Lower lobe of right lung (tissue), 2 donors: Measurements from ENCODE around the gene POLR2F. TPM values are rescaled to one million over a fixed set of nuclear protein-coding genes. Genes with fewer than 3 reads are reported as not detected.
"Not testable (repeated sequence)": the region's sequence is repeated elsewhere in the genome, so short reads cannot be mapped to it uniquely, and the experiment has no call there.

ENCODE experiments used
- ATAC-seq, 2 donors: fragments of 200-7000 bp; cut with Tn5 transposase; one replicate each; pipeline ENCODE4 v1.9.1; 2020 to 2022; ENCODE audit warnings: mild to moderate bottlenecking in 2 of 2, moderate library complexity in 2 of 2
- DNase-seq: peaks from one replicate; pipeline ENCODE4 v3.0.0-alpha.2; 2020
- H3K27ac ChIP-seq: fragments of 200-600 bp; one replicate; pipeline ENCODE4 v1.8.0; 2022
- H3K27me3 ChIP-seq: fragments of 200-600 bp; one replicate; pipeline ENCODE4 v1.8.0; 2022; ENCODE audit warnings: low read depth
- H3K36me3 ChIP-seq: fragments of 200-600 bp; one replicate; pipeline ENCODE4 v1.8.0; 2022; ENCODE audit warnings: mild to moderate bottlenecking
- H3K4me1 ChIP-seq: fragments of 200-600 bp; one replicate; pipeline ENCODE4 v1.8.0; 2022
- H3K4me3 ChIP-seq: fragments of 200-600 bp; one replicate; pipeline ENCODE4 v1.8.0; 2022; ENCODE audit warnings: mild to moderate bottlenecking
- H3K9me3 ChIP-seq: fragments of 200-600 bp; one replicate; pipeline ENCODE4 v1.8.0; 2022
- intact Hi-C: fragments of 100-400 bp; cut with DNase I; formaldehyde crosslinking; loops from one replicate; pipeline ENCODE4 v1.11.0; 2022
- total RNA-seq: library from RNA; stranded (reverse); fragmentation: NEBNext Ultra II Directional; extraction: Animal tissue kit (Norgen Biotek cat#: 25700); gene quantifications from one replicate; pipeline ENCODE4 v1.2.1, GENCODE V29; 2021
- TF ChIP-seq, protein P1 (sequence below): fragments of 200-600 bp; IDR thresholded peaks from one replicate; pipeline ENCODE4 v1.8.0; 2022; ENCODE audit warnings: antibody characterized with exemption, mild to moderate bottlenecking
- donor health status: DM: no; HTN: yes; CAD: no; lungs with severe emphysema.

Gene POLR2F
- total RNA-seq, 1 donor from 2014 or later: 60.3 TPM

DNA sequence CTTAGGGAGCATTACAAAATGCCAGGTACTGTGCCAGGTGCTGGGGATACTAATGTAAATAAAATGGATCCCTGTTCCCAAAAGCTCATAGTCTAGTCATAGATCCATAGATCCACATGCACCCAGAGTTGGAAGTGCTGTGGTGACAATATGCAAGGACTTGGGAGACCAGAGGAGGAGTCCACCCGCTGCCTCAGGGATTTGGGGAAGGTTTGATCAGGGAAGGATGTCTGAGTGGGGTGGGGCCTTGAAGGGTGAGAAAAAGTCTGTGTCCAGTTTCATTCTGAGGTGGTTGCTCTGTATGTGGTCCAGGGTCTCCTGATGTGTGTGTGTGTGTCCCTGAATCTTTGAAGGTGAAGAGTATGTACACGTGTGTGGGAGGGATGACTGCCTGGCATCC is 21.7 kb downstream of the POLR2F start:
- ATAC-seq: no peak
- intact Hi-C loops: no loop called here
- no peaks in the 10 kb centered on the region for H3K27me3 ChIP-seq
- H3K27ac ChIP-seq: no peak overlapping the region
- no peak for DNase-seq
- H3K4me1 ChIP-seq: no peaks in the 10 kb centered on the region
- TF ChIP-seq, protein P1, sequence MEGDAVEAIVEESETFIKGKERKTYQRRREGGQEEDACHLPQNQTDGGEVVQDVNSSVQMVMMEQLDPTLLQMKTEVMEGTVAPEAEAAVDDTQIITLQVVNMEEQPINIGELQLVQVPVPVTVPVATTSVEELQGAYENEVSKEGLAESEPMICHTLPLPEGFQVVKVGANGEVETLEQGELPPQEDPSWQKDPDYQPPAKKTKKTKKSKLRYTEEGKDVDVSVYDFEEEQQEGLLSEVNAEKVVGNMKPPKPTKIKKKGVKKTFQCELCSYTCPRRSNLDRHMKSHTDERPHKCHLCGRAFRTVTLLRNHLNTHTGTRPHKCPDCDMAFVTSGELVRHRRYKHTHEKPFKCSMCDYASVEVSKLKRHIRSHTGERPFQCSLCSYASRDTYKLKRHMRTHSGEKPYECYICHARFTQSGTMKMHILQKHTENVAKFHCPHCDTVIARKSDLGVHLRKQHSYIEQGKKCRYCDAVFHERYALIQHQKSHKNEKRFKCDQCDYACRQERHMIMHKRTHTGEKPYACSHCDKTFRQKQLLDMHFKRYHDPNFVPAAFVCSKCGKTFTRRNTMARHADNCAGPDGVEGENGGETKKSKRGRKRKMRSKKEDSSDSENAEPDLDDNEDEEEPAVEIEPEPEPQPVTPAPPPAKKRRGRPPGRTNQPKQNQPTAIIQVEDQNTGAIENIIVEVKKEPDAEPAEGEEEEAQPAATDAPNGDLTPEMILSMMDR: no peak
- H3K36me3 ChIP-seq: peaks cover 9% of the 10 kb centered on the region
- no peak overlapping the region for H3K4me3 ChIP-seq
- no peaks in the 10 kb centered on the region for H3K9me3 ChIP-seq

DNA sequence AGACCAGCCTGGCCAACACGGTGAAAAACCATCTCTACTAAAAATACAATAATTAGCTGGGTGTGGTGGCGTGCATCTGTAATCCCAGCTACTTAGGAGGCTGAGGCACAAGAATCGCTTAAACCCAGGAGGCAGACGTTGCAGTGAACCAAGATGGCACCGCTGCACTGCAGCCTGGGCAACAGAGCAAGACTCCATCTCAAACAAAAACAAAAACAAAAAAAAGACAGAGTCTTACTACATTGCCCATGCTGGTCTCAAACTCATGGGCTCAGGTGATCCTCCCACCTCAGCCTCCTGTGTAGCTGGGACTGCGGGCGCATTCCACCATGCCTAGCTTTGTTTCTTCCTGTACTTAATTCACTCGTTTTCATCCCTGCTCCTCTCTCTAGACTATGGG is 22.5 kb downstream of the POLR2F start:
- ATAC-seq, H3K4me1 ChIP-seq, H3K9me3 ChIP-seq, H3K4me3 ChIP-seq, DNase-seq, H3K27ac ChIP-seq, intact Hi-C loops, H3K36me3 ChIP-seq, H3K27me3 ChIP-seq: not testable (repeated sequence)

DNA sequence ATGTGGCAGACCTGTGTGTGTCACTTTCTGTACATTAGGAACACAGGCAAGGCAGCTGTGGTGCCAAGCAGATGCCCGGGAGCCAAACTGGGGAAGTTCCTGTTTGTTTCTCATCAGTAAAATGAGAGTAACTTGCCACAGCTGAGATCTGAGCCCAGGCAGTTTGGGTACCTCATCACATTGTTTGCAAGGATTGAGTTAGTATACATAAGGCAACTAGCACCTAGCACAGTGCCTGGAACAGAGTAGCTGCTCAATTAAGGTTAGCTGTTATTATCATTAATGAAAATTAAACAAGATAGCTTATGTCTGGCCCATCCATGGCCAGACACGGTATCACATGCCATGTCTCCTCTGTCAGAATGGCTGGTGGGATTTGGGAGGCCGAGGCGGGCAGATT is 23.0 kb downstream of the POLR2F start:
- TF ChIP-seq, protein P1: no peak
- ATAC-seq (no peak), DNase-seq (no peak)
- intact Hi-C loops: no loop called here
- Histone ChIP-seq H3K4me3 (no peak overlapping the region), H3K9me3 (no peaks in the 10 kb centered on the region), H3K27me3 (no peaks in the 10 kb centered on the region), H3K27ac (no peak overlapping the region), H3K36me3 (peaks cover 9% of the 10 kb centered on the region), H3K4me1 (no peaks in the 10 kb centered on the region)

DNA sequence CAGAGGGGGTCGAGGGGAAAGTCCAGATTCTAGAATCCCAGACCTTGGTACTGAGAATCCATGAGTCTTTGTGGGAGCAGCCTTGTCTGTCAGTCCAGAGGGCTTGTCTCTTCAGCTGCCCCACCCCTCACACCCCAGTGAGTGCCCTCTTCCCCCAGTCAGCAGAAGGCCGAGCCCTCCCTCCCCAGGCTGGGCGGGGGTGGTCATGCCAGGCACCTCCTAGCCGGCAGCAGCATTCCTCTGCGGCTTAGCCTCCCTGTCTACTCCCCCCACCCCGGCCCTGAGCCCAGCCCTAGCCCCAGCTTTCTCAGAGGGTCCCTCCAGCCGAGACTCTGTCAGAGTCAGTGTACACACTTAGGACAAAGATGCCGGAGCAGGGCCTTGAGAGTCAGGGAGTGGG is 26.3 kb downstream of the POLR2F start:
- Histone ChIP-seq H3K27me3 (no peaks in the 10 kb centered on the region), H3K27ac (no peak overlapping the region), H3K36me3 (peaks cover 5% of the 10 kb centered on the region), H3K9me3 (no peaks in the 10 kb centered on the region), H3K4me1 (no peaks in the 10 kb centered on the region), H3K4me3 (no peak overlapping the region)
- no peak for ATAC-seq
- DNase-seq: no peak
- TF ChIP-seq, protein P1: no peak
- intact Hi-C loops: no loop called here

DNA sequence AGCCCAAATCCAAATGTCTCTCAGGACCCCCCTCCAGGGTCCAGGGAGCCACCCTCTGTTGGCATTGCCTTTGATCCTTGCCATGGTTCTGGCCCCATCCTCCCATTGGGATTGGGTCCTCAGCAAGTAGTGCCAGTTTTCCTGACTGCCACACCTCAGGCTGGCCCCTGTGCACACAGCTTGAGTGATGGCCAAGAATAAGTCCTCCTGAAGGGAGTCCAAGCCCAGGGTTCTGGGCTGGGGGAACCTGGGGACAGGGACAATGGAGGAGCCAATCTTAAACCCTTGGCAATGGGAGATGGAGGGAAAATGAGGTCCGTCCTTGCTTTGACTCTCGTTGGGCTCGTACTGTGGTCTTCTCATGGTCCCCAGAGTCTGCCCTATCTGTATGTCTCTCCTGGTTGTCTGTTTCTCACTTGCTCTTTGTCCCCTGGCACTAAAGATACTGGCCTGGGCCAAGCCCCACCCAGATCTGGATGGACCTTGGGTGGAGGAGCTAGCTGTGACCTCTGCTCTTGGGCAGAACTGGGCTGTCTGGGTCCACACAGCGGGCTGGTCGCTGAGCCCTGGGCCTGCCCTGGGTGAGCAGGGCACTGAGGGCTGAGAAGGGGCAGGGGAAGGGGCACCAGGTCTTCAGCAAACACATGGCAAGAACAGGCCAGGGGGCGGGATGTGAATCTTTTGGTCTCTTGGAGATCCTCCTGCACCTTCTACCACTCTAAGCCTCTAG is 27.9 kb downstream of the POLR2F start:
- intact Hi-C loops: no loop called here
- Histone ChIP-seq H3K27ac (no peak overlapping the region), H3K9me3 (no peaks in the 10 kb centered on the region), H3K4me1 (no peaks in the 10 kb centered on the region), H3K4me3 (no peak overlapping the region), H3K36me3 (no peaks in the 10 kb centered on the region), H3K27me3 (no peaks in the 10 kb centered on the region)
- TF ChIP-seq, protein P1: no peak
- ATAC-seq (no peak), DNase-seq (no peak)

DNA sequence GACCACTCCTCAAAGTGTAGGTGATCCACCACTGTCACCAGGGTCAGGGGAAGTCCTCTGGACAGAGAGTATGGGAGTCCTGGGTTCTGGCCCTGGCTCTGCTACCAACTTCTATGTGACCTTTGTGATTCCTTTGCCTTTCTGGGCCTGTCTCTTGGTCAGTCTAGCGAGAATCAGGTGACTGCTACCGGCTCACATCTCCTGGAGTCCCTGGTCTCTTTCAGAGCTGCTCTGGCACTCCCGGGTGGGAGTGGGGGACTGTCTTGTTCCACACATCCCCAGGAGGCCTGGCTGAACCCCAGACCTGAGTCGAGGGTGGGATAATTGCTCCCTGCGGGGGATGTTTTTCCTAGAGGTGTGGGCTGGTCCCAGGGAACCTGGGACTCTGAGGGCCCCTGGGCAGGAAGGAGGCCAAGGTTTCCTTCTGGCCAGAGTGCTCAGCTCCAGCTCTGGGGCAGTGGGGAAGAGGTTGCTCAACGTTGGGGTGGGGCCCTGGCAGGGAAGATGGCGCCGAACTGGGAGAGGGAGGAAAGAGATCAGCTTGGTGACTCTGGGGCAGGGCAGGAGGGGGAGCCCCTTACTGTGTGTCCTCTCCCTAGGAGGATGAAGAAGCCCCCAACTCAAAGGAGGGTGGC is 28.8 kb downstream of the POLR2F start:
- H3K27me3 ChIP-seq: no peaks in the 10 kb centered on the region
- ATAC-seq (no peak), DNase-seq (no peak)
- H3K36me3 ChIP-seq: no peaks in the 10 kb centered on the region
- H3K9me3 ChIP-seq: no peaks in the 10 kb centered on the region
- no peak overlapping the region for H3K27ac ChIP-seq
- TF ChIP-seq, protein P1: no peak
- intact Hi-C loops: no loop called here
- H3K4me1 ChIP-seq: no peaks in the 10 kb centered on the region
- no peak overlapping the region for H3K4me3 ChIP-seq
